ENCODE measurements around the gene OR13C8.

DNA sequence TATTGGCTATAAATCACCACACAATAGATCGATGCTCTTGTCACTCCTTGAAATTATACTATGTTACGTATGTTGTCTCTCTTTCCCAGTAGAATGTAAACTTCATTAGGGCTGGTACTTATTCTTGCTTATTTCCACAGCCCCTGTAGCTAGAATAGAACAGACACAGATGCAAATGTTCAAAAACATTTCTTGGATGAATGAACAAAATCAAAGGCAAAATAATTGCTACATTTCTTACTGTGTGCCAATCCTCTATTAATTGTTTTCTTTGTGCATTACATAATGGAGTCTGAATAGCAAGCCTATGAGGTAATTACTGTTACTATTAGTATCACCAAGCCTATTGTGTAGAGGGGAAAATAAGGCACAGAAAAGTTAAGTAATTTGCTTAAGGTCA is 37.2 kb downstream of the OR13C8 start:
- TF ChIP-seq, protein P1, sequence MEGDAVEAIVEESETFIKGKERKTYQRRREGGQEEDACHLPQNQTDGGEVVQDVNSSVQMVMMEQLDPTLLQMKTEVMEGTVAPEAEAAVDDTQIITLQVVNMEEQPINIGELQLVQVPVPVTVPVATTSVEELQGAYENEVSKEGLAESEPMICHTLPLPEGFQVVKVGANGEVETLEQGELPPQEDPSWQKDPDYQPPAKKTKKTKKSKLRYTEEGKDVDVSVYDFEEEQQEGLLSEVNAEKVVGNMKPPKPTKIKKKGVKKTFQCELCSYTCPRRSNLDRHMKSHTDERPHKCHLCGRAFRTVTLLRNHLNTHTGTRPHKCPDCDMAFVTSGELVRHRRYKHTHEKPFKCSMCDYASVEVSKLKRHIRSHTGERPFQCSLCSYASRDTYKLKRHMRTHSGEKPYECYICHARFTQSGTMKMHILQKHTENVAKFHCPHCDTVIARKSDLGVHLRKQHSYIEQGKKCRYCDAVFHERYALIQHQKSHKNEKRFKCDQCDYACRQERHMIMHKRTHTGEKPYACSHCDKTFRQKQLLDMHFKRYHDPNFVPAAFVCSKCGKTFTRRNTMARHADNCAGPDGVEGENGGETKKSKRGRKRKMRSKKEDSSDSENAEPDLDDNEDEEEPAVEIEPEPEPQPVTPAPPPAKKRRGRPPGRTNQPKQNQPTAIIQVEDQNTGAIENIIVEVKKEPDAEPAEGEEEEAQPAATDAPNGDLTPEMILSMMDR (conservative IDR thresholded peaks at IDR 0.05), result no peak
- TF ChIP-seq EZH2 (IDR thresholded peaks at IDR 0.05; ENCODE audit: low read depth), result no peak
